HepG2 (cell line): ENCODE data around the gene ZDHHC14.

Experiments used
- JUN ChIP-seq: sonication (generic); formaldehyde crosslinking; IDR thresholded peaks from 2 replicates; pipeline ENCODE4 v1.4.0; 2020; ENCODE audit warnings: mild to moderate bottlenecking, missing genetic modification reagents
- POLR2A ChIP-seq, 2 experiments: IDR thresholded peaks; 2 replicates each; pipeline ENCODE4 v1.6.1; 2011; ENCODE audit warnings: low read depth in 2 of 2, low read length in 2 of 2, mild to moderate bottlenecking in 1 of 2, moderate library complexity in 1 of 2; ENCODE audit not compliant: insufficient read depth in 1 of 2
- SUZ12 ChIP-seq: fragments of 150-350 bp; IDR thresholded peaks from 2 replicates; pipeline ENCODE4 v1.6.1; 2014; ENCODE audit warnings: low read depth, low read length
- ZNF232 ChIP-seq: sonication (generic); formaldehyde crosslinking; IDR thresholded peaks from 2 replicates; pipeline ENCODE4 v1.4.0; 2020; ENCODE audit warnings: missing genetic modification reagents, borderline replicate concordance
- ZNF253 ChIP-seq: sonication (generic); formaldehyde crosslinking; IDR thresholded peaks from 2 replicates; pipeline ENCODE4 v1.8.0; 2022; ENCODE audit warnings: mild to moderate bottlenecking, missing genetic modification reagents, borderline replicate concordance
- ZNF484 ChIP-seq: sonication (generic); formaldehyde crosslinking; IDR thresholded peaks from 2 replicates; pipeline ENCODE4 v1.5.1; 2020; ENCODE audit warnings: mild to moderate bottlenecking, low read depth, missing genetic modification reagents, borderline replicate concordance

DNA sequence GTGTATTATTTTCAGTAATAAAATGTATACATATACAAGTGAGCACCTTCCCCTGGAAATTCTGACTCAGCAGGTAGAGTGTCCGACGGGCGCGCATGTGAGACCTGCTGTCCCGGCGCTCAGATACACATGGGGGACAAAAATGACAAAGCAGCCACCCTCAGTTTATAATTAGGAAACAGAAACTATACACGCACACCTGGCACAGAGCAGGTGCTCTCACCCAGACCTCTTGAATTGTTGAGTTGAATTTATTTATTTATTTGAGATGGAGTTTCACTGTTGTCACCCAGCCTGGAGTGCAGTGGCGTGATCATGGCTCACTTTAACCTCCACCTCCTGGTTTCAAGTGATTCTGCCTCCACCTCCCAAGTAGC is 180.4 kb downstream of the ZDHHC14 start:
- TF ChIP-seq ZNF232 (CRISPR knock-in tag): no peak
- no peak for TF ChIP-seq SUZ12
- no peak for TF ChIP-seq POLR2A (IDR thresholded peaks at IDR 0.05; ENCODE audit: insufficient read depth in 1 of 2, low read depth in 2 of 2, low read length in 2 of 2)
- TF ChIP-seq JUN (CRISPR knock-in tag): no peak
- TF ChIP-seq ZNF253 (CRISPR knock-in tag): no peak
- TF ChIP-seq ZNF484: no peak
